Measurements from ENCODE around the gene RRP15.

DNA sequence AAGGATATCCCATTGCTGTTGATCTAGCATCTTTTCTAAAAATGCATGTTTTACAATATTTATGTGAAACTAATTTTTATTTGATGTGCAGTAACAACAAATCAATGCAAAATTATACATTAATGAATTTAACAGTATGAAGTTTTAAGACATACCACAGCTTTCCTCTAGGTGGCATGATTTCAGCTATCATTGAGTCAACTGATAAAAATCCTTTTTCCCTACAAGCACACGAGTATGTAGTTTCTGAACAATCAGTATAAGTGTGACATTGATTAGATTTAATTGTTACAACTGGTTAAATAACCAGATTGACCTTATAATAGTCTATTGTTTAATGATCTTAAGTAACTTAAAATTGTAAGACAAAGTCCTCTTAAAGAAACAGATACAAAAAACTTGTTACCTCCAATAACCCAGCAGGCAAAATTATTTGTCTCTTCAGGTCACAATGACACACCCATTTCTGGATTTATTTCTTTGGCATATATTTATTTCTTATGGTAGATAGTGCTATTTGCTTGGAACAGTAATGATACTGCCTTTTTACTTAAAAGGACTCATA, 54.3 kb downstream of the RRP15 start:
- TF ChIP-seq, protein P1, sequence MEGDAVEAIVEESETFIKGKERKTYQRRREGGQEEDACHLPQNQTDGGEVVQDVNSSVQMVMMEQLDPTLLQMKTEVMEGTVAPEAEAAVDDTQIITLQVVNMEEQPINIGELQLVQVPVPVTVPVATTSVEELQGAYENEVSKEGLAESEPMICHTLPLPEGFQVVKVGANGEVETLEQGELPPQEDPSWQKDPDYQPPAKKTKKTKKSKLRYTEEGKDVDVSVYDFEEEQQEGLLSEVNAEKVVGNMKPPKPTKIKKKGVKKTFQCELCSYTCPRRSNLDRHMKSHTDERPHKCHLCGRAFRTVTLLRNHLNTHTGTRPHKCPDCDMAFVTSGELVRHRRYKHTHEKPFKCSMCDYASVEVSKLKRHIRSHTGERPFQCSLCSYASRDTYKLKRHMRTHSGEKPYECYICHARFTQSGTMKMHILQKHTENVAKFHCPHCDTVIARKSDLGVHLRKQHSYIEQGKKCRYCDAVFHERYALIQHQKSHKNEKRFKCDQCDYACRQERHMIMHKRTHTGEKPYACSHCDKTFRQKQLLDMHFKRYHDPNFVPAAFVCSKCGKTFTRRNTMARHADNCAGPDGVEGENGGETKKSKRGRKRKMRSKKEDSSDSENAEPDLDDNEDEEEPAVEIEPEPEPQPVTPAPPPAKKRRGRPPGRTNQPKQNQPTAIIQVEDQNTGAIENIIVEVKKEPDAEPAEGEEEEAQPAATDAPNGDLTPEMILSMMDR (IDR thresholded peaks at IDR 0.05 in 8 of 11, conservative IDR thresholded peaks at IDR 0.05 in 3 of 11), result peak; percentile 17 to 65 (median 57)
- TF ChIP-seq POLR2A (IDR thresholded peaks at IDR 0.05) (no peak), POLR2AphosphoS5 (IDR thresholded peaks at IDR 0.05) (no peak)
